SK-N-SH (cell line): ENCODE results near the gene NEK2.

Experiments
- CHD2 ChIP-seq: fragments of 150-350 bp; IDR thresholded peaks from 2 replicates; pipeline ENCODE4 v1.6.1; 2018; ENCODE audit warnings: low read length; ENCODE audit not compliant: partially characterized antibody
- SIN3A ChIP-seq: IDR thresholded peaks from 2 replicates; pipeline ENCODE4 v1.6.1; 2012; ENCODE audit warnings: low read depth, mild to moderate bottlenecking, low read length, moderate library complexity, borderline replicate concordance
- SMC3 ChIP-seq: IDR thresholded peaks from 2 replicates; pipeline ENCODE4 v1.6.1; 2012; ENCODE audit warnings: low read depth, low read length, improper control_type of control experiment
- TAF1 ChIP-seq: IDR thresholded peaks from 2 replicates; pipeline ENCODE4 v1.6.1; 2012; ENCODE audit warnings: low read depth, mild to moderate bottlenecking, low read length, moderate library complexity, borderline replicate concordance
- TEAD4 ChIP-seq: IDR thresholded peaks from 2 replicates; pipeline ENCODE4 v1.4.0; 2012; ENCODE audit warnings: mild to moderate bottlenecking, borderline replicate concordance; ENCODE audit not compliant: insufficient read depth
- YY1 ChIP-seq: IDR thresholded peaks from 2 replicates; pipeline ENCODE4 v1.4.0; 2012; ENCODE audit warnings: low read depth, mild to moderate bottlenecking
- TF ChIP-seq, protein P1 (sequence below): fragments of 200-600 bp; sonication (generic); IDR thresholded peaks from 2 replicates; pipeline ENCODE4 v1.6.1; 2017; ENCODE audit warnings: antibody characterized with exemption, mild to moderate bottlenecking, moderate library complexity

DNA sequence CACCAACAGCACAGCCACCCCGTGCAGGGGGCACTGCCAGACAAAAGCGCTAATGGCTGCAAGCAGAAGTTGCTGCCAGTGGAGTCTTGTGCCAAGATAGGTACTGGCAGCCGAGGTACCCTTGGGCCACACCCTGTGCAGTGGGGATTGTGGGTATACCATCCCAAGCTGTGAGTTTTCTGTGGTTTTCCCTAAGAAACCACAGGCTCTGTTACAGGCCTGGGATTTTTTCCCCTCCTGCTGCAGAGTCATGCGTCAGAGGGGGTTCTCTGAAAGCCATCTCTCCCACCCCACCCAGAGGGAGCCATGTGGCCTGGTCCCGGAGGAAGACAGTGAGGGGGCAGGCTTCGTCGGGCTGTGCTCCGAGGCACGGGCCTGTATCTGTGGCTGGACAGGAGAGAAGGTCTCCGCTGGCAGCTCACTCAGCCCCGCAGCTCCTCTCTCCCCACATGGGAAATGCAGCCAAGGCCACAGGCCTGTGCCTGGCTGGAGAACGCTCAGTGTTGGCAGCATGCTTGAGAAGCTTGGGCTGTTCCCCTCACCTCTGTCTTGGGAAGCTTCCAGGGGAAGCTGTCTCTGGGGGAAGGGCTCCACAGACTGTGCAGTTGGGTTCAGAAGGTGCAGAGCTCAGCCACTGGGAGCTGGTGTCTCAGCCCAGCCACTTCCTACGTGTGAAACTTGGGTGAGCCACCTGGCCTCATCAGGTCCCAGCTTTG is 42.5 kb downstream of the NEK2 start:
- TF ChIP-seq TAF1 (0 out of 2 replicates have a peak, but pooled peaks have one; percentile 15), TEAD4 (no peak), YY1 (no peak), SMC3 (no peak), SIN3A (no peak), CHD2 (no peak)
- TF ChIP-seq, protein P1, sequence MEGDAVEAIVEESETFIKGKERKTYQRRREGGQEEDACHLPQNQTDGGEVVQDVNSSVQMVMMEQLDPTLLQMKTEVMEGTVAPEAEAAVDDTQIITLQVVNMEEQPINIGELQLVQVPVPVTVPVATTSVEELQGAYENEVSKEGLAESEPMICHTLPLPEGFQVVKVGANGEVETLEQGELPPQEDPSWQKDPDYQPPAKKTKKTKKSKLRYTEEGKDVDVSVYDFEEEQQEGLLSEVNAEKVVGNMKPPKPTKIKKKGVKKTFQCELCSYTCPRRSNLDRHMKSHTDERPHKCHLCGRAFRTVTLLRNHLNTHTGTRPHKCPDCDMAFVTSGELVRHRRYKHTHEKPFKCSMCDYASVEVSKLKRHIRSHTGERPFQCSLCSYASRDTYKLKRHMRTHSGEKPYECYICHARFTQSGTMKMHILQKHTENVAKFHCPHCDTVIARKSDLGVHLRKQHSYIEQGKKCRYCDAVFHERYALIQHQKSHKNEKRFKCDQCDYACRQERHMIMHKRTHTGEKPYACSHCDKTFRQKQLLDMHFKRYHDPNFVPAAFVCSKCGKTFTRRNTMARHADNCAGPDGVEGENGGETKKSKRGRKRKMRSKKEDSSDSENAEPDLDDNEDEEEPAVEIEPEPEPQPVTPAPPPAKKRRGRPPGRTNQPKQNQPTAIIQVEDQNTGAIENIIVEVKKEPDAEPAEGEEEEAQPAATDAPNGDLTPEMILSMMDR = no peak
